IMR-90 (cell line): ENCODE data around the gene NR1D1. TPM values are rescaled to one million over a fixed set of nuclear protein-coding genes. Genes with fewer than 3 reads are reported as not detected.

Source experiments
- ATAC-seq: fragments of 200-7000 bp; cut with Tn5 transposase; 2 replicates; pipeline ENCODE4 v1.9.1; 2020; ENCODE audit warnings: low read depth, mild to moderate bottlenecking, moderate library complexity
- BruUV-seq: library from RNA; stranded (reverse); fragments of 400-500 nt; replicated peaks from 2 replicates; lab custom pipeline; 2021; lab: Mats Ljungman, UMichigan
- CTCF ChIA-PET: fragments of 300-600 bp; formaldehyde crosslinking; extraction: SDS; loops from one replicate; lab custom pipeline; 2021; ENCODE audit warnings: antibody characterized with exemption; lab: Yijun Ruan, JAX
- POLR2A ChIA-PET: fragments of 300-600 bp; sonication (Branson Sonifier 250); formaldehyde crosslinking; loops from one replicate; lab custom pipeline; 2022; ENCODE audit warnings: antibody characterized with exemption; ENCODE audit not compliant: unreplicated experiment; lab: Charles Lee
- DNase-seq: peaks from one replicate; pipeline ENCODE4 v3.0.0; 2013
- H2AFZ ChIP-seq: replicated peaks from 2 replicates; pipeline ENCODE3; 2013; ENCODE audit warnings: low read length, mild to moderate bottlenecking; ENCODE audit not compliant: poor library complexity
- H2AK5ac ChIP-seq: 2 replicates; pipeline ENCODE4 v1.6.1; 2013; ENCODE audit warnings: low read depth, low read length, inconsistent platforms
- H2AK9ac ChIP-seq: replicated peaks from 2 replicates; pipeline ENCODE3; 2013; ENCODE audit warnings: mild to moderate bottlenecking, low read depth, low read length, moderate library complexity; ENCODE audit not compliant: poor library complexity
- H2BK120ac ChIP-seq: 2 replicates; pipeline ENCODE4 v1.6.1; 2013; ENCODE audit warnings: low read depth, low read length, inconsistent platforms
- H2BK15ac ChIP-seq: 3 replicates; pipeline ENCODE4 v1.6.1; 2013; ENCODE audit warnings: low read depth, low read length, inconsistent platforms
- H2BK20ac ChIP-seq: 2 replicates; pipeline ENCODE4 v1.6.1; 2013; ENCODE audit warnings: low read depth, mild to moderate bottlenecking, inconsistent platforms, low read length, moderate library complexity
- H2BK5ac ChIP-seq: 2 replicates; pipeline ENCODE4 v1.6.1; 2013; ENCODE audit warnings: mild to moderate bottlenecking, low read depth, low read length, inconsistent platforms; ENCODE audit not compliant: poor library complexity, severe bottlenecking
- H3K14ac ChIP-seq: replicated peaks from 2 replicates; pipeline ENCODE4 v1.6.1; 2013; ENCODE audit warnings: low read depth, low read length, inconsistent platforms
- H3K18ac ChIP-seq: 2 replicates; pipeline ENCODE4 v1.6.1; 2013; ENCODE audit warnings: low read depth, low read length, control low read depth
- H3K23ac ChIP-seq: 2 replicates; pipeline ENCODE4 v1.6.1; 2013; ENCODE audit warnings: low read depth, low read length, inconsistent platforms
- H3K27ac ChIP-seq: 2 replicates; pipeline ENCODE4 v1.5.1; 2013; ENCODE audit warnings: mild to moderate bottlenecking, control low read depth, low read length; ENCODE audit not compliant: insufficient read depth
- H3K27me3 ChIP-seq: 2 replicates; pipeline ENCODE4 v1.6.1; 2013; ENCODE audit warnings: low read length; ENCODE audit not compliant: control insufficient read depth, insufficient read depth
- H3K36me3 ChIP-seq: 2 replicates; pipeline ENCODE4 v1.6.1; 2013; ENCODE audit warnings: low read length, mixed read lengths; ENCODE audit not compliant: control insufficient read depth, insufficient read depth
- H3K4ac ChIP-seq: 2 replicates; pipeline ENCODE4 v1.6.1; 2013; ENCODE audit warnings: low read depth, low read length, inconsistent platforms
- H3K4me1 ChIP-seq: 2 replicates; pipeline ENCODE4 v1.6.1; 2013; ENCODE audit warnings: low read length, mixed read lengths; ENCODE audit not compliant: control insufficient read depth, insufficient read depth
- H3K4me2 ChIP-seq: 2 replicates; pipeline ENCODE4 v1.6.1; 2013; ENCODE audit warnings: low read depth, mild to moderate bottlenecking, control low read depth, low read length, moderate library complexity
- H3K4me3 ChIP-seq: 2 replicates; pipeline ENCODE4 v1.5.1; 2013; ENCODE audit warnings: low read depth, mild to moderate bottlenecking, control low read depth, low read length, moderate library complexity; ENCODE audit not compliant: insufficient read depth
- H3K56ac ChIP-seq: 2 replicates; pipeline ENCODE4 v1.6.1; 2013; ENCODE audit warnings: low read length, inconsistent platforms; ENCODE audit not compliant: insufficient read depth; ENCODE audit errors: extremely low read depth
- H3K79me1 ChIP-seq, 2 experiments: 2 replicates each; pipeline ENCODE4 v1.6.1; 2013; ENCODE audit warnings: low read length in 2 of 2, inconsistent platforms in 1 of 2, low read depth in 1 of 2
- H3K9ac ChIP-seq: 2 replicates; pipeline ENCODE4 v1.6.1; 2013; ENCODE audit warnings: low read depth, low read length, control low read depth
- H3K9me1 ChIP-seq: 2 replicates; pipeline ENCODE4 v1.6.1; 2013; ENCODE audit warnings: low read length, inconsistent platforms; ENCODE audit not compliant: insufficient read depth
- H3K9me3 ChIP-seq: 2 replicates; pipeline ENCODE4 v1.6.1; 2013; ENCODE audit warnings: low read length; ENCODE audit not compliant: control insufficient read depth, insufficient read depth
- H4K20me1 ChIP-seq: 2 replicates; pipeline ENCODE4 v1.6.1; 2013; ENCODE audit warnings: low read length, inconsistent platforms; ENCODE audit not compliant: insufficient read depth
- H4K5ac ChIP-seq: 2 replicates; pipeline ENCODE4 v1.6.1; 2013; ENCODE audit warnings: mild to moderate bottlenecking, low read depth, low read length, control low read depth
- H4K8ac ChIP-seq, 2 experiments: 2 replicates each; pipeline ENCODE4 v1.6.1; 2013; ENCODE audit warnings: low read depth in 2 of 2, low read length in 2 of 2, control low read depth in 1 of 2, inconsistent platforms in 1 of 2
- H4K91ac ChIP-seq: 2 replicates; pipeline ENCODE4 v1.6.1; 2013; ENCODE audit warnings: low read depth, low read length, inconsistent platforms; ENCODE audit not compliant: insufficient read depth
- BHLHE40 ChIP-seq: fragments of 150-350 bp; IDR thresholded peaks from 2 replicates; pipeline ENCODE4 v1.6.1; 2016; ENCODE audit warnings: mild to moderate bottlenecking, low read depth, low read length
- CEBPB ChIP-seq: IDR thresholded peaks from 2 replicates; pipeline ENCODE4 v1.6.1; 2012; ENCODE audit warnings: low read depth, low read length, improper control_type of control experiment
- CHD1 ChIP-seq: IDR thresholded peaks from 2 replicates; pipeline ENCODE4 v1.6.1; 2012; ENCODE audit warnings: low read depth, low read length, improper control_type of control experiment
- FOS ChIP-seq: fragments of 150-350 bp; IDR thresholded peaks from 2 replicates; pipeline ENCODE4 v1.6.1; 2016; ENCODE audit warnings: low read depth, low read length
- MAFK ChIP-seq: IDR thresholded peaks from 2 replicates; pipeline ENCODE4 v1.6.1; 2012; ENCODE audit warnings: low read depth, low read length, improper control_type of control experiment
- MAZ ChIP-seq: IDR thresholded peaks from 2 replicates; pipeline ENCODE4 v1.6.1; 2012; ENCODE audit warnings: low read depth, mild to moderate bottlenecking, low read length, improper control_type of control experiment, moderate library complexity, borderline replicate concordance
- MXI1 ChIP-seq: IDR thresholded peaks from 2 replicates; pipeline ENCODE4 v1.6.1; 2012; ENCODE audit warnings: low read depth, mild to moderate bottlenecking, low read length, moderate library complexity, borderline replicate concordance
- NFE2L2 ChIP-seq: fragments of 150-350 bp; IDR thresholded peaks from 2 replicates; pipeline ENCODE4 v1.6.1; 2016; ENCODE audit warnings: low read depth, mild to moderate bottlenecking, low read length
- POLR2A ChIP-seq: IDR thresholded peaks from 2 replicates; pipeline ENCODE4 v1.6.1; 2012; ENCODE audit warnings: mild to moderate bottlenecking, low read depth, low read length
- RAD21 ChIP-seq: IDR thresholded peaks from 2 replicates; pipeline ENCODE4 v1.6.1; 2012; ENCODE audit warnings: low read length, improper control_type of control experiment
- RCOR1 ChIP-seq: IDR thresholded peaks from 2 replicates; pipeline ENCODE4 v1.6.1; 2012; ENCODE audit warnings: mild to moderate bottlenecking, low read length, improper control_type of control experiment; ENCODE audit not compliant: insufficient replicate concordance
- RFX5 ChIP-seq: IDR thresholded peaks from 2 replicates; pipeline ENCODE4 v1.8.0; 2012; ENCODE audit warnings: low read depth, mild to moderate bottlenecking, low read length, moderate library complexity
- SMC3 ChIP-seq: fragments of 150-350 bp; IDR thresholded peaks from 2 replicates; pipeline ENCODE4 v1.6.1; 2016; ENCODE audit warnings: low read depth, mild to moderate bottlenecking, antibody characterized with exemption, low read length, moderate library complexity
- WGBS, 2 experiments: methylation state at CpG; one replicate each; pipeline versions ENCODE4 v1.1.5 to v1.1.7; 2013; ENCODE audit warnings: missing lambda C conversion rate in 2 of 2; ENCODE audit not compliant: insufficient read length in 1 of 2; ENCODE audit errors: extremely low coverage in 2 of 2; 5-methylcytosine and 5-hydroxymethylcytosine counted together
- dilution Hi-C: fragments of 300-500 bp; cut with HindIII; formaldehyde crosslinking; loops from one replicate; pipeline ENCODE4 v1.14.3; 2018; ENCODE audit warnings: low sequenced_read_pairs; ENCODE audit not compliant: unreplicated experiment
- in situ Hi-C: fragments of 300-500 bp; cut with MboI; formaldehyde crosslinking; loops from 3 replicates; pipeline ENCODE4 v1.14.3; 2019; ENCODE audit warnings: low sequenced_read_pairs, inconsistent platforms, mixed read lengths
- intact Hi-C: fragments of 100-400 bp; cut with micrococcal nuclease; formaldehyde crosslinking; loops from 2 replicates; pipeline ENCODE4 v1.10.0; 2022
- polyA plus RNA-seq, 3 experiments: library from polyadenylated mRNA; depleted of rRNA; stranded (reverse); fragments of >200 nt; gene quantifications; 2 replicates each; pipeline ENCODE4 v1.2.3, GENCODE V29; 2012; ENCODE audit warnings: low replicate concordance in 1 of 3
- total RNA-seq: library from RNA; depleted of rRNA; stranded (reverse); fragments of >200 nt; gene quantifications from 2 replicates; pipeline ENCODE4 v1.2.3, GENCODE V29; 2012
- TF ChIP-seq, protein P1 (sequence below): fragments of 150-350 bp; IDR thresholded peaks from 2 replicates; pipeline ENCODE4 v1.6.1; 2016; ENCODE audit warnings: low read depth, mild to moderate bottlenecking, low read length, moderate library complexity, borderline replicate concordance
- TF ChIP-seq, protein P2 (sequence below): fragments of 150-350 bp; IDR thresholded peaks from 2 replicates; pipeline ENCODE4 v1.6.1; 2017; ENCODE audit warnings: mild to moderate bottlenecking, antibody characterized with exemption, low read length, low read depth

NR1D1 gene
- total and polyA plus RNA-seq, 2 of the 4 experiments (the other 2 are of a cell fraction), result 0.36 to 7.2 TPM

DNA sequence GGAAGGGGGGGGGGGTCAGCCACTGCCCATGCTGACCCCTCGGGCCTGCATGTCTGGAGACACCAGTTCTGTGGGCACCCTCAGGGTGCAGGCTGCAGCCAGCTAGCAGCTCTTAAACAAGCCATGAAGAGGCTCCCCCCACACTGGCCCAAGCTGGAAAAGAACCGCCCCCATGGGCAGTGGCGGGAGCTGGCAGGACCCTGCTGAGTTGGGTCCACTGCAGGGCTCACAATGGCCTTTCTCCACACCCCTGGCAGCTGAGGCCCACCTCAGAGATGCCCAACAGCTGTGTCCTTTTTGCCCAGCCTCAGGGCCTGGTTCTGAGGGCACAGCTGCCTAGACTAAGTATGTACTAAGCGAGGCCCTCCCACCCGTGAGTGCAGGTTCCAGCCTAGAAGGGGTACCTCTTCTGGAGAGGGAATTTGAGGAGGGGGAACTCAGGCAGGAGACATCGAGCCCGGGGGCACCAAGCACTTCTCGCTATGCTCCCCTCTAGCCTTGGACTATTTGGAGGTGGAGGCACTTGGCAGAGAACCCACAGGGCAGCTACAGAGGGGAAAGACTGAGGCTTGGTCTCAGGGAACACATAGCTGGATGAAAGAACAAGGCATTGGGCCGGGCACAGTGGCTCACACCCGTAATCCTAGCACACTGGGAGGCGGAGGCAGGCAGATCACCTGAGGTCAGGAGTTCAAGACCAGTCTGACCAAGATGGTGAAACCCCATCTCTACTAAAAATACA, 34.4 kb downstream of the NR1D1 start:
- Histone ChIP-seq H3K4ac (peak overlapping the region; percentile 61), H3K79me1 (peaks cover 38 to 79% of the 10 kb centered on the region in 2 experiments), H3K27me3 (no peaks in the 10 kb centered on the region), H3K56ac (no peak overlapping the region), H3K4me2 (peak overlapping the region; percentile 7; the same call in 1 of the 2 replicates), H3K27ac (peak overlapping the region; percentile 26), H3K36me3 (no peaks in the 10 kb centered on the region), H3K18ac (peak overlapping the region; percentile 37; the same call in 1 of the 2 replicates), H2BK5ac (peak overlapping the region; percentile 41), H3K4me1 (peaks cover 48% of the 10 kb centered on the region), H3K9me1 (peaks cover 44% of the 10 kb centered on the region), H3K9ac (0 out of 2 replicates have a peak overlapping the region, but pooled peaks have one; percentile 12), H4K5ac (peak overlapping the region; percentile 9; the same call in 1 of the 2 replicates), H2BK20ac (no peak overlapping the region; the same call in 1 of the 2 replicates), H3K4me3 (no peak overlapping the region), H2BK15ac (no peak overlapping the region), H2AK9ac (peak overlapping the region; percentile 76), H4K8ac (peak overlapping the region in 1 of 2 experiments; percentile 53; a peak in 2 of 4 replicates), H3K14ac (peak overlapping the region; percentile 72; the same call in 1 of the 2 replicates), H4K20me1 (peaks cover 33% of the 10 kb centered on the region), H2BK120ac (peak overlapping the region; percentile 85), H2AFZ (peak overlapping the region; percentile 65), H3K9me3 (no peaks in the 10 kb centered on the region), H2AK5ac (peak overlapping the region; percentile 86), H4K91ac (peak overlapping the region; percentile 79), H3K23ac (0 out of 2 replicates have a peak overlapping the region, but pooled peaks have one; percentile 16)
- 72% methylated on average over 3 of the region's 11 CpGs; no CpG with 5 or more reads in 1 of the 2 experiments for WGBS, 2 experiments
- CTCF ChIA-PET, result interaction anchor here (0.7 to 3.9 kb wide), 4 partner anchors 10 to 45 kb away, joined by 3 to 24 read pairs (median 4); partner anchors contain the start of gene MED24
- POLR2A ChIA-PET, result interaction anchor here (0.7 kb wide), 1 partner anchor 21 kb away, joined by 6 read pairs; no protein-coding TSS in a partner anchor
- intact Hi-C loops, result no loop called here
- no TSS peak for BruUV-seq
- dilution Hi-C loops, result no loop called here
- in situ Hi-C loops, result no loop called here
- no peak for DNase-seq
- ATAC-seq, result peak; percentile 1; the same call in 1 of the 2 replicates
- TF ChIP-seq POLR2A (no peak), CEBPB (no peak), RCOR1 (no peak), CHD1 (no peak), MAFK (no peak), NFE2L2 (no peak), MAZ (no peak), SMC3 (no peak), MXI1 (no peak), FOS (no peak), RFX5 (no peak), RAD21 (no peak), BHLHE40 (no peak)
- TF ChIP-seq, protein P1, sequence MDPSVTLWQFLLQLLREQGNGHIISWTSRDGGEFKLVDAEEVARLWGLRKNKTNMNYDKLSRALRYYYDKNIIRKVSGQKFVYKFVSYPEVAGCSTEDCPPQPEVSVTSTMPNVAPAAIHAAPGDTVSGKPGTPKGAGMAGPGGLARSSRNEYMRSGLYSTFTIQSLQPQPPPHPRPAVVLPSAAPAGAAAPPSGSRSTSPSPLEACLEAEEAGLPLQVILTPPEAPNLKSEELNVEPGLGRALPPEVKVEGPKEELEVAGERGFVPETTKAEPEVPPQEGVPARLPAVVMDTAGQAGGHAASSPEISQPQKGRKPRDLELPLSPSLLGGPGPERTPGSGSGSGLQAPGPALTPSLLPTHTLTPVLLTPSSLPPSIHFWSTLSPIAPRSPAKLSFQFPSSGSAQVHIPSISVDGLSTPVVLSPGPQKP, result no peak
- TF ChIP-seq, protein P2, sequence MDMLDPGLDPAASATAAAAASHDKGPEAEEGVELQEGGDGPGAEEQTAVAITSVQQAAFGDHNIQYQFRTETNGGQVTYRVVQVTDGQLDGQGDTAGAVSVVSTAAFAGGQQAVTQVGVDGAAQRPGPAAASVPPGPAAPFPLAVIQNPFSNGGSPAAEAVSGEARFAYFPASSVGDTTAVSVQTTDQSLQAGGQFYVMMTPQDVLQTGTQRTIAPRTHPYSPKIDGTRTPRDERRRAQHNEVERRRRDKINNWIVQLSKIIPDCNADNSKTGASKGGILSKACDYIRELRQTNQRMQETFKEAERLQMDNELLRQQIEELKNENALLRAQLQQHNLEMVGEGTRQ, result no peak
